HepG2 (cell line): Measurements from ENCODE around the gene CNPY1. TPM values are rescaled to one million over a fixed set of nuclear protein-coding genes. Genes with fewer than 3 reads are reported as not detected.

ENCODE experiments used
- ATAC-seq: fragments of 200-7000 bp; cut with Tn5 transposase; 3 replicates; pipeline ENCODE4 v1.9.1; 2020; ENCODE audit warnings: mild to moderate bottlenecking, moderate library complexity
- BruUV-seq: library from RNA; stranded (reverse); fragments of 400-500 nt; replicated peaks from 2 replicates; lab custom pipeline; 2021; lab: Mats Ljungman, UMichigan
- CTCF ChIA-PET: fragments of 300-600 bp; formaldehyde crosslinking; extraction: SDS; loops from one replicate; lab custom pipeline; 2021; ENCODE audit warnings: low total read pairs, inconsistent platforms, low intra/inter-chr PET ratio; lab: Yijun Ruan, JAX
- POLR2A ChIA-PET: fragments of 350-600 bp; sonication (Branson Sonifier 250); formaldehyde crosslinking; loops from one replicate; lab custom pipeline; 2020; ENCODE audit warnings: antibody characterized with exemption, inconsistent platforms; lab: Yijun Ruan, JAX
- DNase-seq: peaks from one replicate; pipeline ENCODE4 v3.0.0-alpha.2; 2015; ENCODE audit warnings: low spot score
- FAIRE-seq: peaks from 3 replicates; lab custom pipeline; 2011; peaks lifted over from hg19 to GRCh38; lab: Jason Lieb, UNC
- H2AFZ ChIP-seq: one replicate; pipeline ENCODE4 v1.6.1; 2011; ENCODE audit warnings: low read length, inconsistent platforms
- H3K27ac ChIP-seq: fragments of 300-600 bp; 3 replicates; pipeline ENCODE4 v1.8.0; 2011; ENCODE audit warnings: mixed run types, mild to moderate bottlenecking, mixed read lengths, low read length, inconsistent platforms; ENCODE audit not compliant: insufficient read depth; ENCODE audit errors: extremely low read length
- H3K27me3 ChIP-seq, 2 experiments: fragments of 200-600 bp in 1 of 2; 2 replicates in 1 of 2; 3 replicates in 1 of 2; pipeline versions ENCODE4 v1.6.0 to v1.8.0; 2011; ENCODE audit warnings: low read length in 2 of 2, mild to moderate bottlenecking in 2 of 2, moderate library complexity in 2 of 2, inconsistent platforms in 1 of 2; ENCODE audit not compliant: insufficient read depth in 2 of 2, control insufficient read depth in 1 of 2
- H3K36me3 ChIP-seq, 2 experiments: fragments of 200-600 bp in 1 of 2; replicated peaks in 1 of 2; 2 replicates in 1 of 2; 3 replicates in 1 of 2; pipeline versions ENCODE4 v1.5.1 to v1.8.0; 2011; ENCODE audit warnings: low read length in 2 of 2, inconsistent platforms in 1 of 2; ENCODE audit not compliant: insufficient read depth in 2 of 2, control insufficient read depth in 1 of 2
- H3K4me1 ChIP-seq: 2 replicates; pipeline ENCODE4 v1.5.1; 2012; ENCODE audit warnings: low read length, inconsistent platforms; ENCODE audit not compliant: insufficient read depth
- H3K4me2 ChIP-seq: 2 replicates; pipeline ENCODE4 v1.6.0; 2011; ENCODE audit warnings: low read depth, low read length, inconsistent platforms
- H3K4me3 ChIP-seq, 3 experiments: fragments of 200-600 bp in 1 of 3; sonication (generic), shearing (Covaris generic) in 1 of 3; replicated peaks in 1 of 3; 2 replicates each; pipeline ENCODE4 v1.5.1; 2011 to 2016; ENCODE audit warnings: low read length in 3 of 3, inconsistent platforms in 2 of 3, low read depth in 2 of 3, mild to moderate bottlenecking in 2 of 3, control low read depth in 1 of 3, mixed read lengths in 1 of 3; ENCODE audit not compliant: insufficient read depth in 1 of 3
- H3K79me2 ChIP-seq: one replicate; pipeline ENCODE4 v1.6.1; 2011; ENCODE audit warnings: low read length, inconsistent platforms; ENCODE audit not compliant: insufficient read depth
- H3K9ac ChIP-seq: 2 replicates; pipeline ENCODE4 v1.6.0; 2011; ENCODE audit warnings: mild to moderate bottlenecking, low read depth, low read length, inconsistent platforms; ENCODE audit not compliant: insufficient read depth
- H3K9me3 ChIP-seq: 2 replicates; pipeline ENCODE4 v1.5.1; 2012; ENCODE audit warnings: mild to moderate bottlenecking, low read length
- H4K20me1 ChIP-seq: 2 replicates; pipeline ENCODE4 v1.6.0; 2011; ENCODE audit warnings: inconsistent platforms, mild to moderate bottlenecking, low read length, moderate library complexity; ENCODE audit not compliant: insufficient read depth
- CREBL2 ChIP-seq: sonication (generic); formaldehyde crosslinking; IDR thresholded peaks from 2 replicates; pipeline ENCODE4 v1.8.1; 2023; ENCODE audit warnings: missing genetic modification reagents, mild to moderate bottlenecking, borderline replicate concordance
- DR1 ChIP-seq: sonication (generic); formaldehyde crosslinking; IDR thresholded peaks from 2 replicates; pipeline ENCODE4 v1.8.0; 2021; ENCODE audit warnings: mild to moderate bottlenecking, missing genetic modification reagents, inconsistent platforms
- HNRNPH1 ChIP-seq: fragments of 200-400 bp; formaldehyde crosslinking; optimal IDR thresholded peaks from 2 replicates; pipeline ENCODE3; 2017; ENCODE audit warnings: mild to moderate bottlenecking, low read depth, low read length
- MIER2 ChIP-seq: IDR thresholded peaks from 2 replicates; pipeline ENCODE4 v1.6.1; 2016; ENCODE audit warnings: missing biosample characterization, missing genetic modification reagents
- ZBTB10 ChIP-seq: sonication (generic); formaldehyde crosslinking; IDR thresholded peaks from 2 replicates; pipeline ENCODE4 v1.4.0; 2020; ENCODE audit warnings: missing genetic modification reagents, borderline replicate concordance
- ZBTB44 ChIP-seq: sonication (generic); formaldehyde crosslinking; IDR thresholded peaks from 2 replicates; pipeline ENCODE4 v1.4.0; 2020; ENCODE audit warnings: missing genetic modification reagents
- ZNF33A ChIP-seq: sonication (generic); formaldehyde crosslinking; IDR thresholded peaks from 2 replicates; pipeline ENCODE4 v1.5.1; 2020; ENCODE audit warnings: missing genetic modification reagents, mild to moderate bottlenecking, moderate library complexity, borderline replicate concordance
- ZNF746 ChIP-seq: sonication (generic); formaldehyde crosslinking; IDR thresholded peaks from 2 replicates; pipeline ENCODE4 v1.8.0; 2022; ENCODE audit warnings: mild to moderate bottlenecking, missing genetic modification reagents
- ZSCAN25 ChIP-seq: sonication (generic); formaldehyde crosslinking; IDR thresholded peaks from 2 replicates; pipeline ENCODE4 v1.8.0; 2022; ENCODE audit warnings: mild to moderate bottlenecking, missing genetic modification reagents
- WGBS: methylation state at CpG from one replicate; pipeline ENCODE4 v1.1.6; 2017; ENCODE audit warnings: low lambda C conversion rate; 5-methylcytosine and 5-hydroxymethylcytosine counted together
- in situ Hi-C: cut with HindIII; loops from 2 replicates; pipeline ENCODE4 v1.10.0; 2017; ENCODE audit warnings: low pct_unique_long_range_greater_than_20kb; ENCODE audit not compliant: extremely low pct_ligation_motif_present
- intact Hi-C: fragments of 100-400 bp; cut with micrococcal nuclease; formaldehyde crosslinking; loops from one replicate; pipeline ENCODE4 v1.10.0; 2022; ENCODE audit not compliant: unreplicated experiment
- polyA plus RNA-seq, 8 experiments: library from polyadenylated mRNA; depleted of rRNA in 3 of 8; stranded (reverse) in 7 of 8; unstranded in 1 of 8; fragments of >200 nt; fragmentation: Illumina TruSeq in 4 of 8; extraction: Trizol in 4 of 8; gene quantifications; 2 replicates each; pipeline versions ENCODE4 v1.2.1 to v1.2.3, GENCODE V29; 2011 to 2016; ENCODE audit warnings: low read depth in 4 of 8, missing spikeins in 1 of 8, mixed read lengths in 1 of 8; ENCODE audit not compliant: insufficient read depth in 1 of 8
- total RNA-seq, 5 experiments: library from RNA; depleted of rRNA; stranded (reverse); fragments of >200 nt; fragmentation: Illumina TruSeq; extraction: Trizol; gene quantifications; 2 replicates each; pipeline ENCODE4 v1.2.3, GENCODE V29; 2016; ENCODE audit warnings: low read depth in 1 of 5

CNPY1 gene
- total and polyA plus RNA-seq, 2 of the 13 experiments (the other 11 are each of a cell fraction or from before 2014, with no cell fraction given), result not detected

- no peak for TF ChIP-seq ZBTB10 (CRISPR knock-in tag)
- no peak for TF ChIP-seq HNRNPH1
- TF ChIP-seq ZSCAN25, result no peak
- TF ChIP-seq, all 625 proteins: peak for 0
Measured at GRCh38 chr7:155464948-155465739, 81.2 kb downstream of the CNPY1 start (continued).

- Histone ChIP-seq H3K4me3 (no peak overlapping the region), H3K36me3 (no peaks in the 10 kb centered on the region), H3K9me3 (no peaks in the 10 kb centered on the region), H3K79me2 (no peaks in the 10 kb centered on the region), H3K9ac (no peak overlapping the region), H2AFZ (no peak overlapping the region), H3K27ac (no peak overlapping the region), H3K27me3 (peaks cover 13 to 90% of the 10 kb centered on the region in 2 experiments), H4K20me1 (peaks cover 4% of the 10 kb centered on the region; the same call in 1 of the 2 replicates), H3K4me2 (no peak overlapping the region), H3K4me1 (no peaks in the 10 kb centered on the region)
- in situ Hi-C loops (no loop called here), intact Hi-C loops (no loop called here)
- WGBS, result 3% methylated on average over 6 of the region's 6 CpGs
- CTCF ChIA-PET, result no interaction called here
- TF ChIP-seq ZBTB44 (CRISPR knock-in tag), result no peak
- TF ChIP-seq ZNF33A, result no peak
- no peak for TF ChIP-seq ZNF746 (CRISPR knock-in tag)
- TF ChIP-seq MIER2, result no peak
- TF ChIP-seq DR1 (CRISPR knock-in tag), result no peak
- TF ChIP-seq CREBL2 (CRISPR knock-in tag), result no peak
- ATAC-seq (peak; percentile 9; the same call in 1 of the 3 replicates), DNase-seq (no peak), FAIRE-seq (no peak)
- BruUV-seq, result no TSS peak
- POLR2A ChIA-PET, result no interaction called here
Measured at GRCh38 chr7:155464183-155464582, 82.2 kb downstream of the CNPY1 start.
